Ovary (tissue), 9 donors: Measurements from ENCODE around the gene TMEM72. TPM values are rescaled to one million over a fixed set of nuclear protein-coding genes. Genes with fewer than 3 reads are reported as not detected.

ENCODE experiments used
- DNase-seq, 5 donors: peaks; one replicate each; pipeline ENCODE4 v3.0.0-alpha.2; 2019 to 2020
- H3K27ac ChIP-seq, 2 donors: fragments of 200-600 bp; one replicate each; pipeline versions ENCODE4 v1.5.1 to v1.8.0; 2019 to 2022
- H3K27me3 ChIP-seq: fragments of 200-600 bp; one replicate; pipeline ENCODE4 v1.8.0; 2022
- H3K36me3 ChIP-seq: fragments of 200-600 bp; sonication (generic); one replicate; pipeline ENCODE4 v1.5.1; 2019
- H3K4me1 ChIP-seq: one replicate; pipeline ENCODE4 v1.8.1; 2013; ENCODE audit warnings: mild to moderate bottlenecking, moderate library complexity; ENCODE audit not compliant: insufficient read depth
- H3K4me3 ChIP-seq: fragments of 200-600 bp; sonication (generic); one replicate; pipeline ENCODE4 v1.5.1; 2017
- H3K9me3 ChIP-seq, 2 donors: fragments of 200-600 bp in 1 of 2; sonication (generic) in 1 of 2; one replicate each; pipeline versions ENCODE4 v1.5.1 to v1.8.1; 2013 to 2019; ENCODE audit warnings: mild to moderate bottlenecking in 1 of 2, moderate library complexity in 1 of 2
- EP300 ChIP-seq: sonication (generic); formaldehyde crosslinking; IDR thresholded peaks from one replicate; pipeline ENCODE4 v1.6.1; 2017; ENCODE audit warnings: antibody characterized with exemption
- POLR2A ChIP-seq: fragments of 450-650 bp; IDR thresholded peaks from one replicate; pipeline ENCODE4 v1.6.1; 2017; ENCODE audit warnings: antibody characterized with exemption, mild to moderate bottlenecking, moderate library complexity
- WGBS, 3 donors: extraction: QIAGEN DNeasy Blood & Tissue Kit in 1 of 3; methylation state at CpG; one replicate each; pipeline versions ENCODE4 v1.1.5 to v1.1.7; 2013 to 2017; 5-methylcytosine and 5-hydroxymethylcytosine counted together
- intact Hi-C, 4 donors: fragments of 100-400 bp; cut with DNase I; formaldehyde crosslinking; loops; one replicate each; pipeline versions ENCODE4 v1.11.0 to v1.15.1; 2022 to 2023
- polyA plus RNA-seq, 2 donors: library from polyadenylated mRNA; stranded (reverse); fragments of 200-250 nt in 1 of 2; fragments of 350-450 nt in 1 of 2; fragmentation: Illumina TruSeq in 1 of 2; extraction: RNeasy Lipid Tissue Mini Kit (QIAGEN cat#74804) in 1 of 2; gene quantifications; one replicate each; pipeline ENCODE4 v1.2.3, GENCODE V29; 2013 to 2014
- total RNA-seq, 7 donors: library from RNA; depleted of rRNA in 2 of 7; stranded (reverse); fragments of >200 nt in 2 of 7; fragmentation: NEBNext Ultra II Directional in 3 of 7; extraction: Animal tissue kit (Norgen Biotek cat#: 25700) in 3 of 7; gene quantifications; one replicate each; pipeline versions ENCODE4 v1.1.0 to v1.2.4, GENCODE V29; 2016 to 2023
- TF ChIP-seq, protein P1 (sequence below), 3 donors: fragments of 450-650 bp in 2 of 3; fragments of 200-600 bp in 1 of 3; IDR thresholded peaks; one replicate each; pipeline versions ENCODE4 v1.5.1 to v1.8.0; 2016 to 2022; ENCODE audit warnings: antibody characterized with exemption in 3 of 3, mild to moderate bottlenecking in 1 of 3
- donor health status: DM: no; HTN: no; CAD: no; lungs with moderate emphysema.
- donor health status: DM: no; HTN: no; CAD: no.
- donor health status: Bipolar disorder and iron deficiency.
- donor health status: DM: yes; HTN: yes; CAD: no.
- donor health status: DM: no; HTN: no; CAD: no.
- donor health status: DM: yes; HTN: yes; CAD: no.

TMEM72 gene
- total and polyA plus RNA-seq, 9 donors = 0.05 TPM; not detected in 8

DNA sequence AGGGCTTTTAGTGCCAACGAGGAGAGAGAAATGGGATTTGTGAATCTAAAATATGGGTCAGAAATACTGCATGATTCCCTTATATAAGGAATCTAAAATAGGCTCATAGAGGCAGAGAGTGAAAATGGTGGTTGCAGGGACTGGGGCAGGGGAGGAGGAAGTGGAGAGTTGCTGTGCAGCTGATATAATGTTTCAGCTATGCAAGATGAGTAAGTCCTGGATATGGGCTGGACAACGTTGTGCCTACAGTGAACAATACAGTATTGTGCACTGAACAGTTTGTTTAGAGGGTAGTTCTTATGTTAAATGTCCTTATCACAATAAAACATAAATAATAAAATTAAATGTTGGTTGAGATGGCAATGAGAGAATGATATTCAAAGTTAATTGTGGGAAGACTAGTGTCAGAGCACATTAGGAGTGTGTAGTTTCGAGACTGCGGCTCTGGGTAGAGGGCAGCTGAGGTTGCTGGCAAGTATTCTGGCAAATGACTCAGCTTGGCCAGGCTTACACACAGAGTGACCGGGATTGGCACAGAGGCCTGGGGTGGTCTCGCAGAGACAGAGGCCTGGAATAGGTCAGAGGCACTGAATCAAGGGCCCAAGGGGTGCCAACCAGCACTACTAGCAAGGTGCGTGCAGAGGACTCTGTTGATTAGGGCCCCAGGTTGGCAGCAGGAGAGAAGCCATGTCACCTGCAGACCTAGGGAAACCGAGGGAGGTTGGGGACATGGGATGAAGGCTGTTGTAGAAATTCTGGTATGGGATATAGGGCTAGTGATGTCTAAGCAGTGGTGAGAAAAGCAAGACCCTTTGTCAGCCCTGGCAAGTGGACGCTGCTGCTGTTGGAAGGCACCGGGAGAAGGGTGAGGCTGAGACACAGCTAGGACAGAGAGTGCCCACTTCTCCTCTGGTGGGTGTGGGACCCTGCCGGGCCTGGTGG is 70.3 kb downstream of the TMEM72 start:
- Histone ChIP-seq H3K4me3 (no peak overlapping the region), H3K36me3 (no peaks in the 10 kb centered on the region)
- intact Hi-C loops = no loop called here

DNA sequence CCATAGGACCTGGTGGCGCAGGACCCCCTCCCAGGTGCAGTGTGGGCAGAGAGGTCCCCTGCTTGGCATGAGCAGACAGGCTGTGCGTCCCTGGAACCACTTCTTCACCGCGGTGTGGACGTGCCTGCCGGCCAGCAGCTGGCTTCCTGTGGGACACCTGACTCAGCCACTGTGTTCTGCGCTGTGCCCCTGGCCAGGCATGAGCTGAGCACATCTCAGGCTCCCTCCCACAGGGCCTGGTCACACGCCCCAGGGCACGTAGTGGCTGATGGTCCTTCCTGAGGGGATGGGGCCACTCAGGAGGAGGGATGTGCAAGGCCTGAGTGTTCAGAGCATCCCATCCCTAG is 71.0 kb downstream of the TMEM72 start:
- intact Hi-C loops = no loop called here
- Histone ChIP-seq H3K4me3 (no peak overlapping the region), H3K27ac (peak overlapping the region in 1 of 2 donors; percentile 1), H3K27me3 (no peaks in the 10 kb centered on the region), H3K36me3 (no peaks in the 10 kb centered on the region), H3K9me3 (peaks cover 0 to 7% of the 10 kb centered on the region in 2 donors), H3K4me1 (peaks cover 48% of the 10 kb centered on the region)
- WGBS, 3 donors = 89 to 97% (median 92%) methylated on average over 9 of the region's 9 CpGs
- peak; percentile 13 to 51 (median 40) for DNase-seq
- TF ChIP-seq, protein P1, sequence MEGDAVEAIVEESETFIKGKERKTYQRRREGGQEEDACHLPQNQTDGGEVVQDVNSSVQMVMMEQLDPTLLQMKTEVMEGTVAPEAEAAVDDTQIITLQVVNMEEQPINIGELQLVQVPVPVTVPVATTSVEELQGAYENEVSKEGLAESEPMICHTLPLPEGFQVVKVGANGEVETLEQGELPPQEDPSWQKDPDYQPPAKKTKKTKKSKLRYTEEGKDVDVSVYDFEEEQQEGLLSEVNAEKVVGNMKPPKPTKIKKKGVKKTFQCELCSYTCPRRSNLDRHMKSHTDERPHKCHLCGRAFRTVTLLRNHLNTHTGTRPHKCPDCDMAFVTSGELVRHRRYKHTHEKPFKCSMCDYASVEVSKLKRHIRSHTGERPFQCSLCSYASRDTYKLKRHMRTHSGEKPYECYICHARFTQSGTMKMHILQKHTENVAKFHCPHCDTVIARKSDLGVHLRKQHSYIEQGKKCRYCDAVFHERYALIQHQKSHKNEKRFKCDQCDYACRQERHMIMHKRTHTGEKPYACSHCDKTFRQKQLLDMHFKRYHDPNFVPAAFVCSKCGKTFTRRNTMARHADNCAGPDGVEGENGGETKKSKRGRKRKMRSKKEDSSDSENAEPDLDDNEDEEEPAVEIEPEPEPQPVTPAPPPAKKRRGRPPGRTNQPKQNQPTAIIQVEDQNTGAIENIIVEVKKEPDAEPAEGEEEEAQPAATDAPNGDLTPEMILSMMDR (IDR thresholded peaks at IDR 0.05) = no peak
- no peak for TF ChIP-seq POLR2A
- no peak for TF ChIP-seq EP300

More for the DNA sequence above, 70.3 kb downstream of the TMEM72 start:
- peak overlapping the region in 1 of 2 donors; percentile 84 for H3K27ac ChIP-seq
- DNase-seq = peak; percentile 9 to 41 (median 39)
- H3K4me1 ChIP-seq = peaks cover 52% of the 10 kb centered on the region
- H3K9me3 ChIP-seq = peaks cover 0 to 7% of the 10 kb centered on the region in 2 donors
- no peaks in the 10 kb centered on the region for H3K27me3 ChIP-seq
- 64 to 70% (median 67%) methylated on average over 11 of the region's 11 CpGs for WGBS, 3 donors
- TF ChIP-seq POLR2A = no peak
- TF ChIP-seq, protein P1 (IDR thresholded peaks at IDR 0.05) = no peak
- TF ChIP-seq EP300 = no peak

DNA sequence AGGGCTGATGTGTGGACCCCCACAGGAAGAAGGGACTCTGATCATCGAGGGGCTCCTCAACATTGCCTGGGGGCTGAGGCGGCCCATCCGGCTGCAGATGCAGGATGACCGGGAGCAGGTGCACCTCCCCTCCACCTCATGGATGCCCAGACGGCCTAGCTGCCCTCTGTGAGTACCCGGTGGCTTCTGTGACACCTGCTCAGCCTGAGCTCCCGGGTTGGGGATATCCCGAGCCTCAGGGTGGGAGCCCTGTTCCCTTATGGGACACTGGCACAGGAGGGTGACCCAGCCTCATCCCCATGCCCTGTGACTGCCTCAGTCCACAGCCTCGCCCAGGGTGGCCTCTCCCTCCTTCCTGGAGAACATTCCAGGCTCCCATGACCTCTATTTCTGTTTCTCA is 71.4 kb downstream of the TMEM72 start:
- Histone ChIP-seq H3K9me3 (peaks cover 0 to 4% of the 10 kb centered on the region in 2 donors), H3K4me3 (no peak overlapping the region), H3K27ac (peak overlapping the region in 1 of 2 donors; percentile 1), H3K27me3 (no peaks in the 10 kb centered on the region), H3K36me3 (no peaks in the 10 kb centered on the region), H3K4me1 (peaks cover 50% of the 10 kb centered on the region)
- peak in 4 of 5 donors; percentile 10 to 30 (median 24) for DNase-seq
- intact Hi-C loops = no loop called here
- TF ChIP-seq POLR2A (no peak), EP300 (no peak)
- TF ChIP-seq, protein P1 (IDR thresholded peaks at IDR 0.05) = no peak
- WGBS, 3 donors = 95 to 96% (median 95%) methylated on average over 9 of the region's 9 CpGs

DNA sequence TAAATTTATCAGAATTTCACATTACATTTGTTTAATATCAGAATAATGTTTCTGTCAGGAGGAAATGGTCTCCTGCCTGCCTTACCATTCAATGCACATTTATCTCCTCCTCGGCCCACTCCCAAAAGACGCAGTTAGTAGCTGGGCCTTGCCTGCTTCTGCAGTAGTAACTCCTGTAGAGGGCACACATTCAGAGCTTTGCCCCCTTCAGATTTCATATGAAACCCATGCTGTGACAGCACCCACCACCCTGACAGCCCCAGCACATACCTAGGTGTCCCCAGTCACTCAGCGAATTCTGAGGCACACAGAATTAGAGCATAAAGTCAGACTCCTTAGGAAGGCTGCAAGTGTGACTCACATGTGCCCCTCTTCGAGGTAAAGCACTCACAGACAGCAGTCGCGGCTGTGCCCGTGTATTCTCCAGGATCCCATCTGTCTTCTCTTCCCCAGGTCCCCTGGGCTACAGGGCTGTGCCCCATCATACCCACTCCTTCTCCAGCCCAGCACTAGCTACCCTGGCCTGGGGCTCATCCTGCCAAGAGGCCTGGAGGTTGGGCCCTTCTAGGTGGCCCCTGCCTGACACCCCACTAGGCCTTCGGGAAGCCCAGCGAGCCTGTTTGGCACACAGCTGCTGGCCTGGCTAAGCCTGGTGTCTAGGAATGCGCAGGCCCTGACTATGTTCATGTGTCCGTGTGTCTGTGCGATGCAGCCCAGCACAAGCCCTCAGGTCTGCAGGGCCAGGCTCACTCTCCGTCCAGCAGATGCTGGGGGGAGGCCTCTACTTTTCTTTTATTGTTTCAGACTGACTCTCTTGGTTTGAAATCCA is 72.1 kb downstream of the TMEM72 start:
- peak in 4 of 5 donors; percentile 14 to 35 (median 26) for DNase-seq
- H3K36me3 ChIP-seq = no peaks in the 10 kb centered on the region
- no peak overlapping the region for H3K4me3 ChIP-seq
- H3K9me3 ChIP-seq = no peaks in the 10 kb centered on the region
- TF ChIP-seq, protein P1 (IDR thresholded peaks at IDR 0.05) = no peak
- TF ChIP-seq POLR2A = no peak
- no peak for TF ChIP-seq EP300
- H3K27ac ChIP-seq = peak overlapping the region in 1 of 2 donors; percentile 76
- 90 to 96% (median 93%) methylated on average over 13 of the region's 13 CpGs for WGBS, 3 donors
- no peaks in the 10 kb centered on the region for H3K27me3 ChIP-seq
- H3K4me1 ChIP-seq = peaks cover 50% of the 10 kb centered on the region
- intact Hi-C loops = no loop called here
